Measurements from ENCODE around the gene CHMP4B.

The CHMP4B gene

GRCh38 chr20:33871362-33871761, 60.2 kb downstream of the CHMP4B start:
- no peak overlapping the region for H3K9ac ChIP-seq
- no peak overlapping the region for H3K27ac ChIP-seq
- no peak overlapping the region for H3K4me3 ChIP-seq (IDR thresholded peaks at IDR 0.05; ENCODE audit: insufficient read depth, low read depth, low read length)
- H3K36me3 ChIP-seq (ENCODE audit: insufficient read depth) = no peaks in the 10 kb centered on the region
- no peaks in the 10 kb centered on the region for H3K79me2 ChIP-seq (ENCODE audit: insufficient read depth, low read depth)
- H2AFZ ChIP-seq (ENCODE audit: low read depth) = no peak overlapping the region
- peaks cover 31% of the 10 kb centered on the region for H3K4me1 ChIP-seq (ENCODE audit: low read depth, poor library complexity, severe bottlenecking)
- H4K20me1 ChIP-seq (ENCODE audit: insufficient read depth) = no peaks in the 10 kb centered on the region
- no peaks in the 10 kb centered on the region for H3K27me3 ChIP-seq (ENCODE audit: insufficient read depth, low read depth)
- no peak overlapping the region for H3K4me2 ChIP-seq
- no peak for TF ChIP-seq CTCF (conservative IDR thresholded peaks at IDR 0.05; ENCODE audit: low read depth, low read length)

GRCh38 chr20:33874129-33874528, 63.0 kb downstream of the CHMP4B start:
- peak overlapping the region; percentile 21; the same call in 1 of the 2 replicates for H3K27ac ChIP-seq
- H3K4me1 ChIP-seq (ENCODE audit: low read depth, poor library complexity, severe bottlenecking) = peaks cover 44% of the 10 kb centered on the region

GRCh38 chr20:33875055-33875454, 63.9 kb downstream of the CHMP4B start:
- Histone ChIP-seq H2AFZ (ENCODE audit: low read depth) (no peak overlapping the region), H3K4me2 (no peak overlapping the region; the same call in 1 of the 2 replicates), H3K36me3 (ENCODE audit: insufficient read depth) (no peaks in the 10 kb centered on the region), H3K27ac (0 out of 2 replicates have a peak overlapping the region, but pooled peaks have one; percentile 2), H3K27me3 (ENCODE audit: insufficient read depth, low read depth) (no peaks in the 10 kb centered on the region), H3K4me1 (ENCODE audit: low read depth, poor library complexity, severe bottlenecking) (peaks cover 50% of the 10 kb centered on the region), H3K4me3 (IDR thresholded peaks at IDR 0.05; ENCODE audit: insufficient read depth, low read depth, low read length) (no peak overlapping the region), H3K9ac (no peak overlapping the region), H4K20me1 (ENCODE audit: insufficient read depth) (no peaks in the 10 kb centered on the region), H3K79me2 (ENCODE audit: insufficient read depth, low read depth) (no peaks in the 10 kb centered on the region)
- no peak for TF ChIP-seq CTCF (conservative IDR thresholded peaks at IDR 0.05; ENCODE audit: low read depth, low read length)

More at GRCh38 chr20:33874129-33874528, 63.0 kb downstream of the CHMP4B start:
- no peaks in the 10 kb centered on the region for H4K20me1 ChIP-seq (ENCODE audit: insufficient read depth)
- TF ChIP-seq CTCF (conservative IDR thresholded peaks at IDR 0.05; ENCODE audit: low read depth, low read length) = no peak
- no peaks in the 10 kb centered on the region for H3K79me2 ChIP-seq (ENCODE audit: insufficient read depth, low read depth)
- H3K4me3 ChIP-seq (IDR thresholded peaks at IDR 0.05; ENCODE audit: insufficient read depth, low read depth, low read length) = no peak overlapping the region
- H3K27me3 ChIP-seq (ENCODE audit: insufficient read depth, low read depth) = no peaks in the 10 kb centered on the region
- no peak overlapping the region; the same call in 1 of the 2 replicates for H3K4me2 ChIP-seq
- H2AFZ ChIP-seq (ENCODE audit: low read depth) = peak overlapping the region; percentile 2; the same call in 1 of the 2 replicates
- no peaks in the 10 kb centered on the region for H3K36me3 ChIP-seq (ENCODE audit: insufficient read depth)
- H3K9ac ChIP-seq = no peak overlapping the region

- Histone ChIP-seq H4K20me1 (ENCODE audit: insufficient read depth) (no peaks in the 10 kb centered on the region), H2AFZ (ENCODE audit: low read depth) (no peak overlapping the region), H3K4me2 (no peak overlapping the region; the same call in 1 of the 2 replicates), H3K4me1 (ENCODE audit: low read depth, poor library complexity, severe bottlenecking) (peaks cover 56% of the 10 kb centered on the region), H3K4me3 (IDR thresholded peaks at IDR 0.05; ENCODE audit: insufficient read depth, low read depth, low read length) (no peak overlapping the region), H3K79me2 (ENCODE audit: insufficient read depth, low read depth) (no peaks in the 10 kb centered on the region), H3K9ac (no peak overlapping the region), H3K27ac (0 out of 2 replicates have a peak overlapping the region, but pooled peaks have one; percentile 2), H3K36me3 (ENCODE audit: insufficient read depth) (no peaks in the 10 kb centered on the region), H3K27me3 (ENCODE audit: insufficient read depth, low read depth) (no peaks in the 10 kb centered on the region)
- no peak for TF ChIP-seq CTCF (conservative IDR thresholded peaks at IDR 0.05; ENCODE audit: low read depth, low read length)
Observed at GRCh38 chr20:33875534-33876026, 64.4 kb downstream of the CHMP4B start.

All from KMS-11 (cell line).